K562 (cell line): ENCODE data around the gene QSOX2. TPM values are rescaled to one million over a fixed set of nuclear protein-coding genes. Genes with fewer than 3 reads are reported as not detected.
A peak's percentile ranks its signal among the peaks of the same experiment; 100 is the strongest.

Experiments
- GTF3C2 ChIP-seq: IDR thresholded peaks from 3 replicates; pipeline ENCODE4 v1.6.1; 2011; ENCODE audit warnings: borderline replicate concordance, mild to moderate bottlenecking, moderate library complexity; ENCODE audit not compliant: insufficient read length; ENCODE audit errors: extremely low read depth
- KAT2B ChIP-seq: IDR thresholded peaks from one replicate; pipeline ENCODE4 v1.6.1; 2012; ENCODE audit warnings: low read depth, mild to moderate bottlenecking, control low read depth, inconsistent platforms, low read length, moderate library complexity
- KDM2B ChIP-seq: fragments of 250-450 bp; sonication (Bioruptor Pico); IDR thresholded peaks from 2 replicates; pipeline ENCODE4 v1.8.0; 2021; ENCODE audit warnings: mild to moderate bottlenecking, moderate library complexity
- NFRKB ChIP-seq: fragments of 450-650 bp; IDR thresholded peaks from 2 replicates; pipeline ENCODE4 v1.6.1; 2016; ENCODE audit warnings: low read depth
- POLR2B ChIP-seq: fragments of 450-650 bp; IDR thresholded peaks from 2 replicates; pipeline ENCODE4 v1.6.1; 2018; ENCODE audit warnings: low read depth; ENCODE audit not compliant: partially characterized antibody
- RFX1 ChIP-seq: fragments of 450-650 bp; IDR thresholded peaks from 2 replicates; pipeline ENCODE4 v1.6.1; 2016; ENCODE audit warnings: mild to moderate bottlenecking, moderate library complexity
- SAP30 ChIP-seq: fragments of 200-600 bp; sonication (generic); IDR thresholded peaks from 2 replicates; pipeline ENCODE4 v1.6.1; 2012; ENCODE audit warnings: borderline replicate concordance, low read depth, mild to moderate bottlenecking, moderate library complexity, low read length, control low read depth, inconsistent platforms; ENCODE audit not compliant: insufficient read depth, poor library complexity, severe bottlenecking
- SMC3 ChIP-seq: conservative IDR thresholded peaks from 2 replicates; pipeline ENCODE4 v1.6.1; 2011; ENCODE audit warnings: low read depth, low read length, improper control_type of control experiment; ENCODE audit not compliant: insufficient read depth
- TAF15 ChIP-seq: fragments of 200-400 bp; formaldehyde crosslinking; IDR thresholded peaks from 2 replicates; pipeline ENCODE4 v1.6.1; 2017; ENCODE audit warnings: mild to moderate bottlenecking, low read depth, low read length, moderate library complexity
- ZFPM2 ChIP-seq: fragments of 250-450 bp; sonication (Bioruptor Pico); IDR thresholded peaks from 2 replicates; pipeline ENCODE4 v1.5.1; 2022; ENCODE audit warnings: mild to moderate bottlenecking
- ZNF263 ChIP-seq: sonication (generic); formaldehyde crosslinking; IDR thresholded peaks from 2 replicates; pipeline ENCODE4 v1.8.0; 2022; ENCODE audit warnings: mild to moderate bottlenecking, missing genetic modification reagents, borderline replicate concordance
- ZNF274 ChIP-seq: IDR thresholded peaks from 2 replicates; pipeline ENCODE4 v1.6.1; 2011; ENCODE audit warnings: low read depth, mild to moderate bottlenecking, low read length, moderate library complexity, borderline replicate concordance
- ZNF354B ChIP-seq: fragments of 250-450 bp; sonication (Bioruptor Pico); IDR thresholded peaks from 2 replicates; pipeline ENCODE4 v1.4.0; 2020
- polyA plus RNA-seq, 8 experiments: library from polyadenylated mRNA; depleted of rRNA in 4 of 8; stranded (reverse) in 5 of 8; unstranded in 3 of 8; fragments of >200 nt; fragmentation: Nextera tagmentation in 2 of 8; fragmentation: Illumina TruSeq in 1 of 8; extraction: Ambion mirVana in 2 of 8; extraction: Trizol in 1 of 8; gene quantifications; 2 replicates each; pipeline versions ENCODE4 v1.2.1 to v1.2.3, GENCODE V29; 2011 to 2014; ENCODE audit warnings: inconsistent platforms in 1 of 8, missing spikeins in 1 of 8
- total RNA-seq, 7 experiments: library from RNA; depleted of rRNA in 6 of 7; stranded (reverse); fragments of >200 nt in 6 of 7; fragmentation: Illumina TruSeq in 2 of 7; extraction: Trizol in 2 of 7; gene quantifications; 2 replicates each; pipeline versions ENCODE4 v1.2.1 to v1.2.3, GENCODE V29; 2011 to 2021; ENCODE audit warnings: low replicate concordance in 1 of 7
- TF ChIP-seq, protein P1 (sequence below), 2 experiments: fragments of 450-650 bp; formaldehyde crosslinking in 1 of 2; IDR thresholded peaks; 2 replicates each; pipeline versions ENCODE4 v1.4.0 to v1.6.1; 2014 to 2020; ENCODE audit warnings: mild to moderate bottlenecking in 2 of 2, borderline replicate concordance in 1 of 2, low read depth in 1 of 2

QSOX2 gene
- total and polyA plus RNA-seq, 9 of the 15 experiments (the other 6 are each of a cell fraction or from before 2014, with no cell fraction given): 0.51 to 23.7 (median 12.7) TPM

- 0 out of 2 replicates have a peak, but pooled peaks have one; percentile 17 for TF ChIP-seq SMC3
- no peak for TF ChIP-seq SAP30
- TF ChIP-seq KDM2B: peak; percentile 87; the same call in 1 of the 2 replicates
- TF ChIP-seq ZNF263 (CRISPR knock-in tag): peak; percentile 22; the same call in 1 of the 2 replicates
- TF ChIP-seq, protein P1, sequence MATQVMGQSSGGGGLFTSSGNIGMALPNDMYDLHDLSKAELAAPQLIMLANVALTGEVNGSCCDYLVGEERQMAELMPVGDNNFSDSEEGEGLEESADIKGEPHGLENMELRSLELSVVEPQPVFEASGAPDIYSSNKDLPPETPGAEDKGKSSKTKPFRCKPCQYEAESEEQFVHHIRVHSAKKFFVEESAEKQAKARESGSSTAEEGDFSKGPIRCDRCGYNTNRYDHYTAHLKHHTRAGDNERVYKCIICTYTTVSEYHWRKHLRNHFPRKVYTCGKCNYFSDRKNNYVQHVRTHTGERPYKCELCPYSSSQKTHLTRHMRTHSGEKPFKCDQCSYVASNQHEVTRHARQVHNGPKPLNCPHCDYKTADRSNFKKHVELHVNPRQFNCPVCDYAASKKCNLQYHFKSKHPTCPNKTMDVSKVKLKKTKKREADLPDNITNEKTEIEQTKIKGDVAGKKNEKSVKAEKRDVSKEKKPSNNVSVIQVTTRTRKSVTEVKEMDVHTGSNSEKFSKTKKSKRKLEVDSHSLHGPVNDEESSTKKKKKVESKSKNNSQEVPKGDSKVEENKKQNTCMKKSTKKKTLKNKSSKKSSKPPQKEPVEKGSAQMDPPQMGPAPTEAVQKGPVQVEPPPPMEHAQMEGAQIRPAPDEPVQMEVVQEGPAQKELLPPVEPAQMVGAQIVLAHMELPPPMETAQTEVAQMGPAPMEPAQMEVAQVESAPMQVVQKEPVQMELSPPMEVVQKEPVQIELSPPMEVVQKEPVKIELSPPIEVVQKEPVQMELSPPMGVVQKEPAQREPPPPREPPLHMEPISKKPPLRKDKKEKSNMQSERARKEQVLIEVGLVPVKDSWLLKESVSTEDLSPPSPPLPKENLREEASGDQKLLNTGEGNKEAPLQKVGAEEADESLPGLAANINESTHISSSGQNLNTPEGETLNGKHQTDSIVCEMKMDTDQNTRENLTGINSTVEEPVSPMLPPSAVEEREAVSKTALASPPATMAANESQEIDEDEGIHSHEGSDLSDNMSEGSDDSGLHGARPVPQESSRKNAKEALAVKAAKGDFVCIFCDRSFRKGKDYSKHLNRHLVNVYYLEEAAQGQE (IDR thresholded peaks at IDR 0.05; ENCODE audit: borderline replicate concordance): peak; percentile 44; the same call in 1 of the 2 replicates
- TF ChIP-seq, protein P1 (CRISPR knock-in tag; IDR thresholded peaks at IDR 0.05; ENCODE audit: low read depth): no peak
- TF ChIP-seq NFRKB: no peak
- no peak for TF ChIP-seq RFX1
- TF ChIP-seq GTF3C2: peak; percentile 74
- TF ChIP-seq KAT2B: no peak
- no peak for TF ChIP-seq ZNF354B (CRISPR knock-in tag)
- TF ChIP-seq POLR2B: no peak
- no peak for TF ChIP-seq ZNF274
- no peak for TF ChIP-seq ZFPM2 (CRISPR knock-in tag)
- no peak for TF ChIP-seq TAF15
These were observed 21.9 kb upstream of the QSOX2 start (continued) for GRCh38 chr9:136267261-136268111.
